Jurkat, Clone E6-1 (cell line): ENCODE data around the gene ZNF865.

Experiments
- DNase-seq: peaks from one replicate; pipeline ENCODE4 v3.0.0-alpha.2; 2011; ENCODE audit warnings: low read depth, low spot score
- H3K4me3 ChIP-seq: 2 replicates; pipeline ENCODE4 v1.5.1; 2011; ENCODE audit warnings: mild to moderate bottlenecking, low read length, control low read depth, moderate library complexity

Gene ZNF865

DNA sequence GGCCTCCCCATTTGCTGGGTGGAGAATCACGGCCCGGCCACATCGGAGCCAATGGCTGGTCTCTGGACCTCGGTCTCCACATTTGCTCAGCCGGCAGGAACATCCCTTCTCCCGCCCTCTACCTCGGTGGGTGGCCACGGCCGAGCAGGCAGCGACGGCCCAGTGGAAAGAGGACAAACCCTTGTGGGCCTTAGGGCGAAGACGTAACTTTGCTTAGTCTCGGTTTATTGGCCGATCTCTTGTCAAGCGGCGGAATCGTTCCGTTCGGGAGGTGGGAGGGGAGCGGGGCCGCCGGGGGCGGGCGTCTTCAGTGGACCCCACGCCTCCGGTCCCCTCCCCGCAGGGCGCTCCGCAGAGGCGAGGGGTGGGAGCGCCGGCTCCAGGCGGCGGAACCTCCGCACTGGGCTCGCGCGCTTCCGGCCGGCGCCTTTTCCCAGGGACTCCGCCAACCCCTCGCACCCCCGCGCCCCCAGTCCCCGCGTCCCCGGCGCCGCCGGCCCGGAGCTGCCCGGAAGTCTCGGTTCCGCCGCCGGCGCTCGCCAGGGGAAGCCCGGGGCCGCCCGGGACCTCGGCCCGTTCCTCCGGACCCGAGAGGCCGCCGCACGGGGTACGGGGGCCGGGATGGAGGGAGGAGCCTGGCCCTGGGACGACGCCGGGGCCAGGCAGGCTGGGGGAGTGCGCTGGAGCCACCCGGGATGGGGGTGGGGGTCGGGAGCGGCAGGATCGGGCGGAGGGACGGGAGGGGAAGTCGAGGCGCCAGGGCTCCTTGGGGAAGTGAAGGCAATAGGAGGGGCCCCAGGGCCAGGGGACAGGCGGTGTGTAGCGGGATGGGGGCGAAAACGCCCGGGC is 35.4 kb downstream of the ZNF865 start, which contains the start of gene ZNF580:
Gene ZNF580, plus strand, starts transcription at position 426 of the 849 bp plus-strand sequence. CDS start 1,507 bp downstream, outside the sequence.
- no peak for DNase-seq
- H3K4me3 ChIP-seq = peak within 1 kb of the TSS; percentile 92

DNA sequence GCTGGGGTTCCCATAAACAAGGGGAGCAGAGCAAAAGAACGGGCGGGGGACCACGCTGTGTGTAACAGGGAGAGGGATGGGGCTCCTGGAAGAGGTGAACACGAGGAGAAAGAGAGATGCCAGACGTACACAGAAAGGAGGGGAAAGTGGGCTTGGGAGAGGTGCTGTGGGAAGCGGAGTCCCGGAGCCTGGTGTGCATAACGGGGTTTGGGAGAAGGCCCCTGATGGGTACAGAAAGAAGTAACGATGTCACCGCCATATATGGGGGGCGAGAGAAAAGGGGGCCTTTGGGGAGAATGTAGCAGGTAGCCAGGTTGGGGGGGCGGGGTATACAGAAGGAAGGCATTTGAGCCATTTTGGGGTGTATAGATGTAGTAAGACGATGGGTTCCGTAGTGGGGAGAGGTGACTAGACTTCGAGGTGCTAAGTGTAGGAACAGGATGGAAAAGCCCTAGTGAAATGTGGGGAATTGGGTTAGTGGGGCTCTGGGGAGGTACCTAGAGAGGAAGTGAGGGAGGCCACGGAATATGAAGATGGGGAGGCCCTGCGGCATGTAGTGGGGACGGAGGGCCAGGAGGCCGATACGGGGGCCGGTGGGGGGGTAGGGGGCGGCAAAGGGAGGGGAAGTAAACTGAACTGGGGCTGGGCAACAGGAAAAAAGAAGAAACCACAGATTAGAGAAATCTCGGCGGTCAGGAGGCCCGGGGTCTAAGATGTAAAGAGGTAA is 36.1 kb downstream of the ZNF865 start:
- no peak for DNase-seq
- peak overlapping the region; percentile 92 for H3K4me3 ChIP-seq

DNA sequence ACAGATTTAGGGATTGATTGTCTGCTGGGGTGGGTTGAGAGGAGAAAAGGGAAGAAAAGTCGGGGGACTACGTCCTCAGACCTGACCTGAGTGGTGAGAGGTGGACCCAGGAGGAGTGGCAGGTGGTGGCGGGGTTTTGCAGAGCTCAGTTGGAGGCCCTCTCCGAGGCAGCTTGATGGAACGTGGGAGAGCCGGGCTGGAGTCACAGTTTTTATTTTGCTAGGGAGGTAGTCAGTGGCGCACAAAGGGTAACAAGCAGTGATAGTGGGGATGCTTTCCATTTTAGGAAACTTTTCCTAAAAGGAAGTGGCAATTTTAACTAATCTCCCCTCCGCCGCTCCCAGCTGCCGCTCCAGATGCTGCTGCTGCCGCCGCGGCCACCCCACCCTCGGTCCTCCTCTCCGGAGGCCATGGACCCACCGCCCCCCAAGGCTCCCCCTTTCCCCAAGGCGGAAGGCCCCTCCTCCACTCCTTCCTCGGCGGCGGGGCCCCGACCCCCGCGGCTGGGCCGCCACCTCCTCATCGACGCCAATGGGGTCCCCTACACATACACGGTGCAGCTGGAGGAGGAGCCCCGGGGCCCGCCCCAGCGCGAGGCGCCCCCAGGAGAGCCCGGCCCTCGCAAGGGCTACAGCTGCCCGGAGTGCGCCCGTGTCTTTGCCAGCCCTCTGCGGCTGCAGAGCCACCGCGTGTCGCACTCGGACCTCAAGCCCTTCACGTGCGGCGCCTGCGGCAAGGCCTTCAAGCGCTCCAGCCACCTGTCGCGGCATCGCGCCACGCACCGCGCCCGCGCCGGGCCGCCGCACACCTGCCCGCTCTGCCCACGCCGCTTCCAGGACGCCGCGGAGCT is 36.9 kb downstream of the ZNF865 start:
- DNase-seq = no peak
- peak overlapping the region; percentile 92 for H3K4me3 ChIP-seq

DNA sequence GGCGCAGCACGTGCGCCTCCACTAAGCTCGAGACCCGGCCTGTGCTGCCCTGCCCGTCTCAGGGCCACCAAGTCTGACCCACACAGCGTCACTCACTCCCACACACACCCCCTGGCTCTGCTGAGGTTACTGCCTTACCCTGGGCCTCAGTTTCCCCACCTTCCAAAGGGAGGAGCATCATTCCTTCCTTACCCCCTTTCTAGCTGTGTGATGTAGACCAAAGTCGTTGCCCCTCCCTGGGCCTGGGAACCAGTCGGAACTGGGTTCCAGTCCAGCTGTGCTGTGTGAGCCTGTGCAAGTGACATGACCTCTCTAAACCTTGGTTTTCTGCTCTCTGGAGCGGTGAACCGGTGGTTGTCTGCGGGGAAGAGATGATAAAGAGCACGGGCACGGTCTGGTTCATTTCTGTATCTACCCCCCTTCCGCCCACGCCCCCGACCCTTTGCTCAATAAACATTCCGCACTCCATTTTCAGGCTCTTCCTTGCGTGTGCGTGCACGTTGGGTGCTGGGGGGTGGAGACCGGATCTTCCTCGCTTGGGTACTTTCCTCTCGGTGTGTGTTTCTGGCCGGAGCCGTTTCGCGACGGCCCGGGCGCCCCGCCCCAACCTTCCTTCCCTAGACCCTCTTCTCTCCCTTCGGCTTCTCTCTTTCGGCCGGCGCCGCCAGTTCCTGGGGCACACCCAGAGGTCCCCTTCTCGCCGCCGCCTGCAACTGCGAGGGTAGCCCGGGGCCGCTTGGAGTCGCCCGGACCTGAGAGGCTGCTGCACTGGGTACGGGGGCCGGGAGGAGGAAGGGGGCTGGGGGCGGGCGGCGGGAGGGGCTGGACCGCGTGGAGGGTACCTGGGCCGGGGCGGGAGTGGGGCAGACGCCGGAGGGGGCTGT is 37.8 kb downstream of the ZNF865 start, which contains the start of gene ZNF581:
Gene ZNF581, plus strand, starts transcription at position 647 of the 884 bp plus-strand sequence. CDS start 923 bp downstream, outside the sequence.
- H3K4me3 ChIP-seq = peak within 1 kb of the TSS; percentile 92
- DNase-seq = peak; percentile 83

DNA sequence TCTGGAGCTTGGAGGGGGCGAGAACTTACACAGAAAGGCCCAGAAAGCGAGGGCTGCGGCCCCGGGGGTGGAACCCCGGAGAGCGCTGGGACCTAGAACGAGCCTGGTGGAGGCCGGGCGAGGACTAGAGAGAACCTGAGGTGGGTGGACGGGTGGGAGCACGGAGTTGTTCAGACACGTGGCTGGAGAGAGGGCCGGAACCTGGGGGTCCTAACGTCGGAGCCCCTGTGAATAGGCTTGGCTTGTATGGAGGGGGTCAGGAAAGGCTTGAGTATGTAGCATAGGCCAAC is 38.4 kb downstream of the ZNF865 start:
- peak overlapping the region; percentile 92 for H3K4me3 ChIP-seq
- DNase-seq = no peak

DNA sequence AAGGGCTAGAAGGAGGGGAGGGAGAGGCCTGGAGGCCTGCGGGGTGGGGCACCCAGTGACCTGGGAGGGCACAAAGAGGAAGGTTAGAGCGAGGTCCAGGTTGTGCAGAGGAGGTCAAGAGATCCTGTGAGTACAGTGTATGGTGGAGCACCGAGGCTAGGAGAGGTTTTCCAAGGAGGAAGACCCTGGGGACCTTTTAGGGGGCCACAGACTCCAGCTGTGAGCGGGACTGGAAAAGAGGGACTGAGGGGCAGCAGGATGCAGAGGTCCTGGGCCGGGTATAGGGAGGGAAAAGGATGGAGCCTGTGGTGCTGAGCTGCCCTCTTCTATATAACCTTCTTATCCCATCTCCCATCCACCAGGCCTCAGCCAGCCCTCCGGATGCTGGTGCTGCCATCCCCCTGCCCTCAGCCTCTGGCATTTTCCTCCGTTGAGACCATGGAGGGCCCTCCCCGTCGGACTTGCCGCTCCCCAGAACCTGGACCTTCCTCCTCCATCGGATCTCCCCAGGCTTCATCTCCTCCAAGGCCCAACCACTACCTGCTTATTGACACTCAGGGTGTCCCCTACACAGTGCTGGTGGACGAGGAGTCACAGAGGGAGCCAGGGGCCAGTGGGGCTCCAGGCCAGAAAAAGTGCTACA is 38.9 kb downstream of the ZNF865 start:
- H3K4me3 ChIP-seq = peak overlapping the region; percentile 92

DNA sequence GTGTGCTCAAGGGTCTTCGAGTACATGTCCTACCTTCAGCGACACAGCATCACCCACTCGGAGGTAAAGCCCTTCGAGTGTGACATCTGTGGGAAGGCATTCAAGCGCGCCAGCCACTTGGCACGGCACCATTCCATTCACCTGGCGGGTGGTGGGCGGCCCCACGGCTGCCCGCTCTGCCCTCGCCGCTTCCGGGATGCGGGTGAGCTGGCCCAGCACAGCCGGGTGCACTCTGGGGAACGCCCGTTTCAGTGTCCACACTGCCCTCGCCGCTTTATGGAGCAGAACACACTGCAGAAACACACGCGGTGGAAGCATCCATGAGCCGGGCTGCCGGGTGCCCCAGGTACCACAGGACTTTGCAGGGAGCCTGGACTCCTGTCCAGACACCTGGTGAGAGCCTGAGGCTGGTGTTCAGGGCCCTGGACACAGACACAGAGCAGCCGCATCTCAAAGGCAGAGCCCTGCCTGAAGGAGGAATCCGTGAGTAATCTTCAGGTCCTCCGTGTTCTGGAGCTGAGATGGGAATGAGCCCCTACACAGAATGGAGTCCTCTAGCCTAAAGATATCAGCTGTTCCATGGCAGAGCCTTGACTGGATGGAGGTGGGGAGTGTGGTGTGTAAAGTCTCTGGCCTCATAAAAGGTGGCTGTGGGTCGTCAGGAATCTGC is 39.5 kb downstream of the ZNF865 start:
- no peak for DNase-seq
- peak overlapping the region; percentile 92 for H3K4me3 ChIP-seq

More for the DNA sequence above, 38.9 kb downstream of the ZNF865 start:
- no peak for DNase-seq

DNA sequence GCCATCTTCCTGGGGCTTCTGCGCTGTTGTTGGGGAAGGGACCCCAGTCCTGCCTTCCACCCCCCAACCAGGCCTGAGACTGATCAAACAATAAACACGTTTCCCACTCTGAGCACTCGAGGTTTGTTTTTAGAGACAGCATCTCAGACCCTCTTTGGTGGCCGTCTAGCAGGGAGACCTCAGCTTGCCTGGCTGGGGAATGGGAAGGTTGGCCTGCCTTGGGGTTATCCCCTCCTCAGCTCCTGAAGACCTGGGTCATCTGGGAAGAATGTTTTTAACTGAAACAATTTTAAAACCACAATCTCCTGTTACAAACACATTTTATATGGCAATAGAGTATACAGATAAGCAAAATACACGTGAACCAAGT is 40.0 kb downstream of the ZNF865 start:
- H3K4me3 ChIP-seq = no peak overlapping the region
- DNase-seq = no peak

DNA sequence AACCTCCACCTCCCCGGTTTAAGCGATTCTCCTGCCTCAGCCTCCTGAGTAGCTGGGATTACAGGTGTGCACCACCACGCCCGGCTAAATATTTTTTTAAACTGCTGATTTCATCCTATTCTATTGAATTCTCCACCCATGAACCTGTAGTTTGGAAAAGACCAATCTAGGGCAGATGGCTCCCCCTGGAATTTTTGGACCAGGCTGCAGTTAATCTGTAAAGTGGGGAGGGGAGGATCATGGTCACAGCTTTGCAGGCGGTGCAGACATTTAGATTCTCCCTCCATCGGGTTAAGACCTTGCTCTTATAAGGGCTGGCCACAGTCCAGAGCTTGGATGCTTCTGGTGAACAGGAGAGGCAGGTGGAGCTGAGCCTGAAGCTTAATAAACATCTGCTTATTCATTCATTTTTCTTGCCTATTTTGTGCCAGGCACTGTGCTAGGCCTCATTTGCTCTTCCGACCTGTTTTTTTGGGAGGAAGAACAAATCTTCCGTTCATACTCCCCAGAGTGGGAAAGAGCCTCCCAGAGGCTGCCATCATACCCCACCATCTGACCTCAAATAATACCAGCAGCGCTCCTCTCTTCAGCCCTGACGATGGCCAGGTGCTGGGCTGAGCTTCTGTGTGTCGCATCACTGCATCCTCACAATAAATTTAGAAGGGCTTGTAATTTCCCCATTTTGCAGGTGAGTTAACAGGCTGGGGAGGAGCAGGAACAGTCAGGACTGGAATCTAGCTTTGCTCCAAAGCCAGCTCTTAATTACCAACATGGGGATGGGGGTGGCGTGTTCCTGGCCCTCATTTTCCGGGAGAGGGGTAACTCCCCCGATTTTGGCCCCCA is 41.7 kb downstream of the ZNF865 start:
- H3K4me3 ChIP-seq = peak overlapping the region; percentile 68
- DNase-seq = no peak

DNA sequence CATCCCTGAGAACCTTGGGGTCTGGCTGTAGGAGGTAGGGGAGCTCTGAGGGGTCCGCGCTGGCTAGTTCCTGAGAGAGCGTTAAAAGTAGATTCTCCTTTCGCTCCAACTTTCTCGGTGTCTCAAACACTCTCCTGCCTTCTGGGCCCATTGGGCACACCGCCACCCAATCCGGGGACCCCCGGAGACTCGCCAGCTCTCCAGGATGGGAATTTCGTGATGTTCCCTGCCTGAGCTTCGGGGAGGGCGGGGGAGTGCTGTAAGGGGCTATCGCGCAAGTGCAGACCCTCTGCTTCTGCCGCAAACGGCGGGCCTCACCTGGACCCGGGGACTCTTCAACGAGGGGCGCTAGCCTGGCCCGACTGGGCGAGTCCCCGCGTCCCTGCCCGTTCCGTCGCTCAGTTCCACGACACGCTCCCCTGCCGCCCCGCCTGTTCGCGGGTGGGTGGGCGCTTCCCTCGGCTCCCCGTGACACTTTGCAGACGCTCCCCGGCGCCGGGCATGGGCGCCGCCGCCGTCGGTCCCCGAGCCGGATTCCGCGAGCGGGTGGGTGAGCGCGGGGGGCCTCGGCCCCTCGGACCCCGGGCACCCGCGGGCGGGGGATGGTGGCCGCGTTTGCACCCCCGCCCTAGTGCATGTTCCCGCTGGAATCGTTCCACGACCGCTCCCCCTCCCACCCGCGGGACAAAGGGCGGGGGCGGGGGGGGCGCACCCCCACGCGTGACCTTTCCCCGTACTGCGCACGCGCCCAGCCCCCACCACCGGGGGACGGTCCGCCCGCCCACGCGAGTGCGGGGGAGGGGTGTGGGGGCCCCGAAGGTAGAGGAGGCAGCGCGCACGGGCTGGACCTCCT is 42.5 kb downstream of the ZNF865 start, which contains the start of gene CCDC106:
Gene CCDC106, plus strand, starts transcription at position 481 of the 853 bp plus-strand sequence. CDS start 835 bp downstream, outside the sequence.
- peak within 1 kb of the TSS; percentile 68 for H3K4me3 ChIP-seq
- peak; percentile 57 for DNase-seq

DNA sequence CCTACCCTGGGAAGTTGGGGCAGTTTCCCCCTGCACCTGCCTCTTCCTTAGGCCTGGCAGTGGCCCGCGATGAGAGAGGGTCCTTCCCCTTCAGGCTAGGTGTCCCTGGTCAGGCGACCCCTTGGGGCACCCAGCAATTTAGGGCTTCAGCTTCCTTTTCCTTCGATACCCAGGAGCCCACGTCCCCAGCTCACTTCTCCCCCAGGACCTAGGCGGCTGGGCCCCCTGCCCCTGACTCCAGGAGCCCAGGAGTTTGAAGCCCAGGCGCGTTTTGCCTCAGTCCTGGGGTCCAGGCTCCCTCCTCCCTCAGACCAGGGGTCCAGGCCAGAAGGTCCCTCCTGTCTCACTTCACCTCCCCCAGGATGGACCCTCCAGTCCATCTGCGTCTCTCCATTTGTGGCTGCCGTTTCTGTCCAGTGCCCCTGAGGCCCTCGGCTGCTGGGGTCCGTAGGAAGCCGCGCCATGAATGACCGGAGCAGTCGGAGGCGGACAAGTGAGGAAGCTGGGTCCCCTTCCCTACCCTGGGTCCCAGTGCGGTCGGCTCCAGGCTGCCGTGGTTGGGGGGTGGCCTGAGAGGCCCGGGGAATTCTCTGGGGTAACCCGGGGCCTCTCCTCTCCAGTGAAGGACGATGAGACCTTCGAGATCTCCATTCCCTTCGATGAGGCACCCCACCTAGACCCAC is 43.3 kb downstream of the ZNF865 start:
- peak overlapping the region; percentile 68 for H3K4me3 ChIP-seq
- no peak for DNase-seq

DNA sequence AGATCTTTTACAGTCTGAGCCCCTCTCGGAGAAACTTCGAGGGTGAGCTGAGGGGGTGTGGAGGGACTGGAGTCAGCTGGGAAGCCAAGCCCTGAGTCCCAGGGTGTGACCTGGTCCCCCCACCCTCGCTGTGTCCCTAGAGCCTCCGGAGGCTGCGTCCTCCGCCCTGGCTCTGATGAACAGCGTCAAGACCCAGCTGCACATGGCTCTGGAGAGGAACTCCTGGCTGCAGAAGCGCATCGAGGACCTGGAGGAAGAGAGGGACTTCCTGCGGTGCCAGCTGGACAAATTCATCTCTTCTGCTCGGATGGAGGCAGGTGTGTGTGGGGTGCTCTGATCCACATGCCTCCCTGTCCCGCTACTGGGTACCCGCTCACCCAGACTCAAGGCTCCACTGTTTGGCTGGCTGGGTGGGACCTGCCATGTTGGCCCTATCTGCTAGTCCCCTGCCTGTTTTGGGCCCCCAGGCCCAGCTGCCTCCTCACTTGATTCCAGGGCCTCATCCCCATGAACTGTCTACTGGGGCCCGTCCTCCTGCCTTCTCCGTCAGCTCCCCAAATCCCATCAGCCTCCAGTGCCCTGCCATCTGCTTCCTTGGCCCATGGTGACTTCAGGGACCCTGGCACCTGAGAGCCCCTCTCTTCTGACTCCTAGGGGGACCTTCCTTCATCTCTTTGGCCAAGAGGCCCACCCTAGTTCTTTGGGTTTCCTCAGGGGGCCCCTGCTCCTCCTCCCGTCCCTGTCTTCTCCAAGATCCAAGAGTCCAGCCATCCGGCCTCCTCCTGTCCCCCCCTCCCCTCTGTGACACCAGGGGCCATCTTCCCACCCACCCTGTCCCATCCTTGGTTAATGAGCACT is 44.0 kb downstream of the ZNF865 start:
- no peak overlapping the region for H3K4me3 ChIP-seq
- no peak for DNase-seq

DNA sequence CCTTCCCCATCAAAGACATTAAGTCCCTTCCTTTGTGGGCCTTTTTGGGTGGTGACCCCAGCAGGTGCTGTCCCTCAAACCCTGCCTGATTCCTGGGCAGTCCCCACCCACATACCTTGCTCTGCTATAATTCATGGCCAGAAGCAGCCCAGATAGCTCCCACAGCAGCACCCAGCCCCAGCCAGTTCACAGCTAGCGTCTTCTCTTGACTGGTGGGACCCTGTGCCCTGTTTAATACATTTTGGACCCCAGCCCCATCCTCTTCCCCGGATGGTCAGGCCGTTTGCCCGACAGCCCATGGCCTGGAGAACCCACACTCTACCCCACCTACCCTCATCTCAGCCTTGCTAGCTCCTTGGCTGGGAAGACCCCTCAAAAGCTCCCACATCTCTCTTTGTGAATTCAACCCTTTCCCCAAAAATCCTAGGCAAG is 44.7 kb downstream of the ZNF865 start:
- H3K4me3 ChIP-seq = no peak overlapping the region
- no peak for DNase-seq

DNA sequence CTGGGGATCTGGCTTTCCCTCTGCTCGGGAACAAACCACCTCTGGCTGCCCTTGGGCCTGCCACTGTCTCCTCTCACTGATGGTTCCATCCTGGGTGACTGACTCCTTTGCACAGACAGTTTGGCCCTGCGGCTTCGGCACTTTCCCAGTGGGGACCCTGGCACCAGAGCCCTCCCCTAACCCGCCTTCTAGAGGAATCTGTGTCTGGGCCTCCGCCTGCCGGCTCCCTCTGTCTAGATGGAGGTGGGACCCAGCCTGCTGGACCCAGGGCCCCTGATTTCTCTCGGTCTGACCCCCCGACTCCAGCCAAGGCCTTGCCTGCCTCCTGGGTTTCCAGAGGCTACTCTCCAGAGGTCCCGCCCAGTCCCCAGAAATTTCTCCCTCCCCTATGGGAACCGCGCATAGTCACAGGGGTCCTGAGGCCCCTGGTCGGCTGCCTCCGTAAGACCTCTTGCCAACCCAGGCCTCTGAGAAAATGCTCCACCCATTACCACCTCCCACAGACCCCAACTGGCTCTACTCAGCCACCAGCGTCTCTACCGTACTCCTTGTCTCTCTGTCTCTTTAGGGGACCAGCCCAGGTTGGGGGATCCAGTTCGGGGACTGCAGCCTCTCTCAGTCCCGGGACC is 45.3 kb downstream of the ZNF865 start:
- H3K4me3 ChIP-seq = no peak overlapping the region
- DNase-seq = no peak
